Measurements from ENCODE around the gene ANKS4B. TPM values are rescaled to one million over a fixed set of nuclear protein-coding genes. Genes with fewer than 3 reads are reported as not detected.

The ANKS4B gene
- total RNA-seq, 1 experiment from 2014 or later, result not detected

- H3K36me3 ChIP-seq (ENCODE audit: insufficient read depth, low read length, poor library complexity, severe bottlenecking), result no peaks in the 10 kb centered on the region
- intact Hi-C loops (cut with micrococcal nuclease; ENCODE audit: unreplicated experiment), result no loop called here
- no peak overlapping the region for H3K4me3 ChIP-seq (ENCODE audit: low read depth, low read length, poor library complexity, severe bottlenecking)
- DNase-seq (ENCODE audit: low spot score), result no peak
- no TSS peak for BruUV-seq (replicated peaks)
- no peaks in the 10 kb centered on the region for H3K4me1 ChIP-seq (ENCODE audit: insufficient read depth, low read length, poor library complexity, severe bottlenecking)
- ChIA-PET CTCF (no interaction called here), POLR2A (ENCODE audit: low non-redundant PET) (no interaction called here)
- peaks cover 6% of the 10 kb centered on the region for H3K27me3 ChIP-seq (replicated peaks; ENCODE audit: insufficient read depth, low read depth, low read length, poor library complexity)
- H3K9me3 ChIP-seq (ENCODE audit: low read depth, low read length, poor library complexity, severe bottlenecking), result no peaks in the 10 kb centered on the region
- no peak for TF ChIP-seq CTCF (conservative IDR thresholded peaks at IDR 0.05; ENCODE audit: low read depth, low read length)
- no peak for TF ChIP-seq EZH2 (IDR thresholded peaks at IDR 0.05; ENCODE audit: borderline replicate concordance, low read depth, low read length, poor library complexity, severe bottlenecking)
- H3K27ac ChIP-seq (ENCODE audit: low read depth, low read length, poor library complexity, severe bottlenecking), result no peak overlapping the region
Measured at GRCh38 chr16:21214086-21214485, 19.4 kb upstream of the ANKS4B start.

- CTCF ChIA-PET, result no interaction called here
- TF ChIP-seq CTCF (conservative IDR thresholded peaks at IDR 0.05; ENCODE audit: low read depth, low read length) (no peak), EZH2 (IDR thresholded peaks at IDR 0.05; ENCODE audit: borderline replicate concordance, low read depth, low read length, poor library complexity, severe bottlenecking) (no peak)
- Histone ChIP-seq H3K9me3 (ENCODE audit: low read depth, low read length, poor library complexity, severe bottlenecking) (no peaks in the 10 kb centered on the region), H3K27me3 (replicated peaks; ENCODE audit: insufficient read depth, low read depth, low read length, poor library complexity) (peaks cover 6% of the 10 kb centered on the region), H3K27ac (ENCODE audit: low read depth, low read length, poor library complexity, severe bottlenecking) (no peak overlapping the region), H3K36me3 (ENCODE audit: insufficient read depth, low read length, poor library complexity, severe bottlenecking) (no peaks in the 10 kb centered on the region), H3K4me1 (ENCODE audit: insufficient read depth, low read length, poor library complexity, severe bottlenecking) (no peaks in the 10 kb centered on the region), H3K4me3 (ENCODE audit: low read depth, low read length, poor library complexity, severe bottlenecking) (no peak overlapping the region)
- POLR2A ChIA-PET (ENCODE audit: low non-redundant PET), result interaction anchor here (0.6 kb wide), 1 partner anchor 476 kb away, joined by 4 read pairs; no protein-coding TSS in a partner anchor
- no peak for DNase-seq (ENCODE audit: low spot score)
- intact Hi-C loops (cut with micrococcal nuclease; ENCODE audit: unreplicated experiment), result no loop called here
- BruUV-seq (replicated peaks), result no TSS peak
Measured at GRCh38 chr16:21217121-21217520, 16.4 kb upstream of the ANKS4B start.

- no peak for DNase-seq (ENCODE audit: low spot score)
- no peaks in the 10 kb centered on the region for H3K9me3 ChIP-seq (ENCODE audit: low read depth, low read length, poor library complexity, severe bottlenecking)
- no peak overlapping the region for H3K27ac ChIP-seq (ENCODE audit: low read depth, low read length, poor library complexity, severe bottlenecking)
- BruUV-seq (replicated peaks), result no TSS peak
- peaks cover 6% of the 10 kb centered on the region for H3K27me3 ChIP-seq (replicated peaks; ENCODE audit: insufficient read depth, low read depth, low read length, poor library complexity)
- no peak overlapping the region for H3K4me3 ChIP-seq (ENCODE audit: low read depth, low read length, poor library complexity, severe bottlenecking)
- ChIA-PET CTCF (no interaction called here), POLR2A (ENCODE audit: low non-redundant PET) (no interaction called here)
- no peaks in the 10 kb centered on the region for H3K36me3 ChIP-seq (ENCODE audit: insufficient read depth, low read length, poor library complexity, severe bottlenecking)
- no peaks in the 10 kb centered on the region for H3K4me1 ChIP-seq (ENCODE audit: insufficient read depth, low read length, poor library complexity, severe bottlenecking)
- no peak for TF ChIP-seq CTCF (conservative IDR thresholded peaks at IDR 0.05; ENCODE audit: low read depth, low read length)
- no peak for TF ChIP-seq EZH2 (IDR thresholded peaks at IDR 0.05; ENCODE audit: borderline replicate concordance, low read depth, low read length, poor library complexity, severe bottlenecking)
- intact Hi-C loops (cut with micrococcal nuclease; ENCODE audit: unreplicated experiment), result no loop called here
Measured at GRCh38 chr16:21218153-21218552, 15.3 kb upstream of the ANKS4B start.

All from A673 (cell line).